MM.1S (cell line): ENCODE data around the gene HSPG2.

ENCODE experiments used
- DNase-seq: peaks from one replicate; pipeline ENCODE4 v3.0.0-alpha.2; 2015
- H2AFZ ChIP-seq: fragments of 300-600 bp; sonication (generic); 2 replicates; pipeline ENCODE4 v1.6.0; 2016; ENCODE audit warnings: antibody characterized with exemption, low read length
- H3F3A ChIP-seq: fragments of 300-600 bp; sonication (generic); 2 replicates; pipeline ENCODE4 v1.6.1; 2016; ENCODE audit warnings: mild to moderate bottlenecking, antibody characterized with exemption, low read length, moderate library complexity, mixed read lengths; ENCODE audit not compliant: insufficient read depth
- H3K27ac ChIP-seq: fragments of 300-600 bp; sonication (generic); 2 replicates; pipeline ENCODE4 v1.5.1; 2016; ENCODE audit warnings: mild to moderate bottlenecking, low read length
- H3K27me3 ChIP-seq: fragments of 300-600 bp; sonication (generic); replicated peaks from 2 replicates; pipeline ENCODE4 v1.6.0; 2016; ENCODE audit warnings: low read length; ENCODE audit not compliant: insufficient read depth
- H3K36me3 ChIP-seq: fragments of 300-600 bp; sonication (generic); replicated peaks from 2 replicates; pipeline ENCODE4 v1.6.1; 2016; ENCODE audit warnings: mild to moderate bottlenecking, low read length, mixed read lengths; ENCODE audit not compliant: insufficient read depth
- H3K4me1 ChIP-seq: fragments of 300-600 bp; sonication (generic); 2 replicates; pipeline ENCODE4 v1.6.1; 2016; ENCODE audit warnings: low read length, mixed read lengths
- H3K4me2 ChIP-seq: fragments of 300-600 bp; sonication (generic); 2 replicates; pipeline ENCODE4 v1.6.0; 2016; ENCODE audit warnings: low read depth, low read length
- H3K4me3 ChIP-seq: fragments of 300-600 bp; sonication (generic); 2 replicates; pipeline ENCODE4 v1.5.1; 2016; ENCODE audit warnings: low read length, mixed read lengths
- H3K79me2 ChIP-seq: fragments of 300-600 bp; sonication (generic); 2 replicates; pipeline ENCODE4 v1.6.1; 2016; ENCODE audit warnings: mixed run types, low read length, mixed read lengths
- H3K9ac ChIP-seq: fragments of 300-600 bp; sonication (generic); 2 replicates; pipeline ENCODE4 v1.6.1; 2016; ENCODE audit warnings: low read length, mixed read lengths
- H3K9me2 ChIP-seq: fragments of 300-600 bp; sonication (generic); replicated peaks from 2 replicates; pipeline ENCODE4 v1.6.1; 2016; ENCODE audit warnings: mild to moderate bottlenecking, low read length, mixed read lengths; ENCODE audit not compliant: insufficient read depth
- H3K9me3 ChIP-seq: fragments of 300-600 bp; sonication (generic); replicated peaks from 2 replicates; pipeline ENCODE4 v1.6.1; 2016; ENCODE audit warnings: mild to moderate bottlenecking, low read length, mixed read lengths; ENCODE audit not compliant: insufficient read depth
- H4K20me1 ChIP-seq: fragments of 300-600 bp; sonication (generic); 2 replicates; pipeline ENCODE4 v1.6.1; 2016; ENCODE audit warnings: mild to moderate bottlenecking, low read length, moderate library complexity, mixed read lengths; ENCODE audit not compliant: insufficient read depth
- CTCF ChIP-seq: fragments of 300-600 bp; sonication (generic); IDR thresholded peaks from 2 replicates; pipeline ENCODE4 v1.5.1; 2016; ENCODE audit warnings: antibody characterized with exemption, low read length, mixed read lengths
- EZH2 ChIP-seq: fragments of 300-600 bp; sonication (generic); optimal IDR thresholded peaks from 2 replicates; pipeline ENCODE3; 2017; ENCODE audit warnings: low read depth, mild to moderate bottlenecking, antibody characterized with exemption, low read length, mixed read lengths
- EZH2phosphoT487 ChIP-seq: fragments of 300-600 bp; sonication (generic); IDR thresholded peaks from 2 replicates; pipeline ENCODE4 v1.6.1; 2018; ENCODE audit warnings: antibody characterized with exemption, low read length

The HSPG2 gene

GRCh38 chr1:21911205-21912001 lies 25.7 kb downstream of the HSPG2 start:
- no peak for DNase-seq
- Histone ChIP-seq H3K9me3 (no peaks in the 10 kb centered on the region), H3K9me2 (no peaks in the 10 kb centered on the region), H4K20me1 (no peaks in the 10 kb centered on the region), H3K79me2 (no peaks in the 10 kb centered on the region), H3K4me2 (no peak overlapping the region), H3F3A (no peaks in the 10 kb centered on the region), H2AFZ (no peak overlapping the region), H3K27me3 (no peaks in the 10 kb centered on the region; the same call in 1 of the 2 replicates), H3K27ac (no peak overlapping the region), H3K36me3 (no peaks in the 10 kb centered on the region), H3K4me3 (no peak overlapping the region), H3K9ac (no peak overlapping the region), H3K4me1 (no peaks in the 10 kb centered on the region)
- TF ChIP-seq EZH2phosphoT487: no peak
- no peak for TF ChIP-seq CTCF

DNA sequence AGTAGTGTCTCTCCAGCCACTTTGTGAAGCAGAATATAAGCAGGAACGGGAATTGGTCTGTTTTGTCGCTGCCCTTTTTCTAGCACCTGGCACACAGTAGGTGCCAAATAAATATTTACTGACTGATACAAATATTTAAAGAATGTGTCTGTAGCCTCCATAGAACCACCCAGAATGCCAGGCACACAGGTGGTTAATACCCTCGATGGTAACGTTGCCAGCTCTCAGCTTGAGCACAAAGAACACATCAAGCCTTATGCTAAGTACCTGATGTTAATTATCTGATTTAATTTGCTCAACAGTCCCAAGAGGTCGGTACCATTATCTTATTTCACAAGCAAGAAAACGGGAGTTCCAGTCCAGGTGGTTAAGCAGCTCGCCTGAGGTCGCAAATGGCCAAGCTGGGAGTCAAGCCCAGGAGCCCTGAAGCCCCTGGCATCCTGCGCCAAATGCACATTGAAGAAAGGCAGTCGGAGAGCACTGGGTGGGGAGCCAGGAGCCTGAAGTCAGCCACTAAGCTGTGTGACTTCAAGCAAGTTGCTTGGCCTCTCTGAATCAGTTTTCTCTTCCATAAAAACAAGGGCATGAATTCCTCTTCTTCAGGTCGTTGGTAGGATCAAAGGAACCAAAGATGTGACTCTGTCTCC lies 26.4 kb downstream of the HSPG2 start:
- H3K27ac ChIP-seq: no peak overlapping the region
- H3K36me3 ChIP-seq: no peaks in the 10 kb centered on the region
- H3K9me2 ChIP-seq: no peaks in the 10 kb centered on the region
- no peaks in the 10 kb centered on the region for H3K79me2 ChIP-seq
- DNase-seq: no peak
- H3K4me1 ChIP-seq: no peaks in the 10 kb centered on the region
- no peaks in the 10 kb centered on the region for H4K20me1 ChIP-seq
- no peaks in the 10 kb centered on the region for H3F3A ChIP-seq
- H3K4me3 ChIP-seq: no peak overlapping the region
- no peaks in the 10 kb centered on the region; the same call in 1 of the 2 replicates for H3K27me3 ChIP-seq
- H3K4me2 ChIP-seq: no peak overlapping the region
- no peak overlapping the region for H3K9ac ChIP-seq
- TF ChIP-seq EZH2phosphoT487 (no peak), CTCF (no peak), EZH2 (no peak)
- no peak overlapping the region for H2AFZ ChIP-seq
- H3K9me3 ChIP-seq: no peaks in the 10 kb centered on the region

- Histone ChIP-seq H3K4me3 (no peak overlapping the region), H3K27me3 (no peaks in the 10 kb centered on the region; the same call in 1 of the 2 replicates), H3K9me3 (no peaks in the 10 kb centered on the region), H3K9ac (no peak overlapping the region), H3K36me3 (no peaks in the 10 kb centered on the region), H3F3A (no peaks in the 10 kb centered on the region), H2AFZ (no peak overlapping the region), H3K27ac (no peak overlapping the region), H3K9me2 (no peaks in the 10 kb centered on the region), H3K4me2 (no peak overlapping the region), H3K79me2 (no peaks in the 10 kb centered on the region), H4K20me1 (no peaks in the 10 kb centered on the region), H3K4me1 (no peaks in the 10 kb centered on the region)
- TF ChIP-seq CTCF (no peak), EZH2phosphoT487 (no peak), EZH2 (no peak)
- DNase-seq: no peak
Observed at GRCh38 chr1:21909787-21910503, 27.2 kb downstream of the HSPG2 start.
